Measurements from ENCODE around the gene PF4V1.

The PF4V1 gene

GRCh38 chr4:73847526-73848182 lies 5.4 kb upstream of the PF4V1 start:
- no peak for DNase-seq (ENCODE audit: low read depth, low spot score)

- DNase-seq (ENCODE audit: low read depth, low spot score), result no peak
Observed at GRCh38 chr4:73848183-73848777, 4.8 kb upstream of the PF4V1 start.

- no peak for DNase-seq (ENCODE audit: low read depth, low spot score)
Observed at GRCh38 chr4:73850261-73850970, 2.7 kb upstream of the PF4V1 start.

GRCh38 chr4:73851293-73851692 lies 1.8 kb upstream of the PF4V1 start:
- no peak for DNase-seq (ENCODE audit: low read depth, low spot score)

- no peak for DNase-seq (ENCODE audit: low read depth, low spot score)
Observed at GRCh38 chr4:73852771-73853170, 325 bp upstream of the PF4V1 start.

GRCh38 chr4:73853718-73854473 lies 800 bp downstream of the PF4V1 start:
- DNase-seq (ENCODE audit: low read depth, low spot score), result no peak

- no peak for DNase-seq (ENCODE audit: low read depth, low spot score)
Observed at GRCh38 chr4:73855406-73855805, 2.3 kb downstream of the PF4V1 start.

- DNase-seq (ENCODE audit: low read depth, low spot score), result no peak
Observed at GRCh38 chr4:73856518-73856917, 3.4 kb downstream of the PF4V1 start.

GRCh38 chr4:73859614-73860088 lies 6.6 kb downstream of the PF4V1 start:
- no peak for DNase-seq (ENCODE audit: low read depth, low spot score)

- DNase-seq (ENCODE audit: low read depth, low spot score), result no peak
Observed at GRCh38 chr4:73860181-73860580, 7.1 kb downstream of the PF4V1 start.

- no peak for DNase-seq (ENCODE audit: low read depth, low spot score)
Observed at GRCh38 chr4:73860917-73861316, 7.8 kb downstream of the PF4V1 start.

- no peak for DNase-seq (ENCODE audit: low read depth, low spot score)
Observed at GRCh38 chr4:73862322-73862721, 9.2 kb downstream of the PF4V1 start.

- no peak for DNase-seq (ENCODE audit: low read depth, low spot score)
Observed at GRCh38 chr4:73864365-73864764, 11.3 kb downstream of the PF4V1 start.

GRCh38 chr4:73864961-73865360 lies 11.9 kb downstream of the PF4V1 start:
- DNase-seq (ENCODE audit: low read depth, low spot score), result no peak

- no peak for DNase-seq (ENCODE audit: low read depth, low spot score)
Observed at GRCh38 chr4:73865431-73866096, 12.5 kb downstream of the PF4V1 start.

GRCh38 chr4:73866246-73866645 lies 13.2 kb downstream of the PF4V1 start:
- DNase-seq (ENCODE audit: low read depth, low spot score), result no peak

GRCh38 chr4:73867783-73868182 lies 14.7 kb downstream of the PF4V1 start:
- no peak for DNase-seq (ENCODE audit: low read depth, low spot score)

- DNase-seq (ENCODE audit: low read depth, low spot score), result no peak
Observed at GRCh38 chr4:73868206-73869129, 15.4 kb downstream of the PF4V1 start.

- no peak for DNase-seq (ENCODE audit: low read depth, low spot score)
Observed at GRCh38 chr4:73869130-73870055, 16.3 kb downstream of the PF4V1 start, which contains the start of gene CXCL1. Gene CXCL1 (plus strand): TSS chr4:73869393. CDS start chr4:73869471, 78 bp downstream.
